Loucy (cell line): ENCODE data around the gene MAP1S.
"Not testable (repeated sequence)": the region's sequence is repeated elsewhere in the genome, so short reads cannot be mapped to it uniquely, and the experiment has no call there.

ENCODE experiments used
- H2AFZ ChIP-seq: fragments of 200-600 bp; sonication (generic); 2 replicates; pipeline ENCODE4 v1.6.0; 2016; ENCODE audit warnings: antibody characterized with exemption, mild to moderate bottlenecking, low read length, moderate library complexity
- H3F3A ChIP-seq: fragments of 200-600 bp; 2 replicates; pipeline ENCODE4 v1.6.0; 2016; ENCODE audit warnings: antibody characterized with exemption, low read depth, mild to moderate bottlenecking
- H3K27me3 ChIP-seq: fragments of 200-600 bp; sonication (generic); 2 replicates; pipeline ENCODE4 v1.6.1; 2014; ENCODE audit warnings: low read length, mild to moderate bottlenecking; ENCODE audit not compliant: insufficient read depth, poor library complexity, severe bottlenecking
- H3K36me3 ChIP-seq: fragments of 200-600 bp; sonication (generic); 2 replicates; pipeline ENCODE4 v1.6.1; 2016; ENCODE audit warnings: low read length; ENCODE audit not compliant: insufficient read depth
- H3K4me1 ChIP-seq: fragments of 200-600 bp; sonication (generic); 2 replicates; pipeline ENCODE4 v1.5.1; 2014; ENCODE audit warnings: low read length, mild to moderate bottlenecking; ENCODE audit not compliant: insufficient read depth, poor library complexity, severe bottlenecking
- H3K4me2 ChIP-seq: fragments of 200-600 bp; sonication (generic); 2 replicates; pipeline ENCODE4 v1.6.0; 2014; ENCODE audit warnings: antibody characterized with exemption, low read length, low read depth, mild to moderate bottlenecking; ENCODE audit not compliant: poor library complexity, severe bottlenecking
- H3K4me3 ChIP-seq: fragments of 200-600 bp; sonication (generic); 2 replicates; pipeline ENCODE4 v1.5.1; 2014; ENCODE audit warnings: low read length, mild to moderate bottlenecking, mixed read lengths; ENCODE audit not compliant: poor library complexity, severe bottlenecking
- H3K79me2 ChIP-seq: fragments of 200-600 bp; sonication (generic); 2 replicates; pipeline ENCODE4 v1.6.1; 2014; ENCODE audit warnings: low read length; ENCODE audit not compliant: insufficient read depth
- H3K9ac ChIP-seq: fragments of 200-600 bp; sonication (generic); 2 replicates; pipeline ENCODE4 v1.6.0; 2014; ENCODE audit warnings: mild to moderate bottlenecking, low read depth, low read length, moderate library complexity; ENCODE audit not compliant: poor library complexity, severe bottlenecking
- H3K9me2 ChIP-seq: fragments of 200-600 bp; sonication (generic); replicated peaks from 2 replicates; pipeline ENCODE4 v1.6.1; 2016; ENCODE audit warnings: low read depth, low read length, mixed read lengths
- H3K9me3 ChIP-seq: fragments of 200-600 bp; sonication (generic); 2 replicates; pipeline ENCODE4 v1.6.1; 2014; ENCODE audit warnings: mild to moderate bottlenecking, antibody characterized with exemption, low read length, low read depth; ENCODE audit not compliant: insufficient read depth
- H4K20me1 ChIP-seq: fragments of 200-600 bp; sonication (generic); 2 replicates; pipeline ENCODE4 v1.6.0; 2014; ENCODE audit warnings: antibody characterized with exemption, low read length, mild to moderate bottlenecking; ENCODE audit not compliant: insufficient read depth, poor library complexity, severe bottlenecking
- CTCF ChIP-seq: fragments of 200-600 bp; sonication (generic); conservative IDR thresholded peaks from 2 replicates; pipeline ENCODE4 v1.5.1; 2014; ENCODE audit warnings: mild to moderate bottlenecking, antibody characterized with exemption, low read length
- EZH2phosphoT487 ChIP-seq: fragments of 200-600 bp; IDR thresholded peaks from 2 replicates; pipeline ENCODE4 v1.6.1; 2018; ENCODE audit warnings: antibody characterized with exemption, mild to moderate bottlenecking, moderate library complexity, borderline replicate concordance

MAP1S gene

GRCh38 chr19:17778968-17779929, 60.0 kb downstream of the MAP1S start:
- Histone ChIP-seq H3K4me2 (no peak overlapping the region), H3K4me3 (no peak overlapping the region), H3K9ac (no peak overlapping the region), H3K79me2 (no peaks in the 10 kb centered on the region), H3F3A (no peaks in the 10 kb centered on the region), H3K36me3 (peaks cover 26% of the 10 kb centered on the region; the same call in 1 of the 2 replicates), H3K9me2 (no peaks in the 10 kb centered on the region), H3K9me3 (no peaks in the 10 kb centered on the region), H2AFZ (no peak overlapping the region), H4K20me1 (no peaks in the 10 kb centered on the region), H3K4me1 (no peaks in the 10 kb centered on the region), H3K27me3 (no peaks in the 10 kb centered on the region)
- no peak for TF ChIP-seq EZH2phosphoT487
- TF ChIP-seq CTCF: no peak

- H3K79me2 ChIP-seq: no peaks in the 10 kb centered on the region
- TF ChIP-seq CTCF (no peak), EZH2phosphoT487 (no peak)
- no peaks in the 10 kb centered on the region for H3K4me1 ChIP-seq
- no peak overlapping the region for H3K4me2 ChIP-seq
- no peaks in the 10 kb centered on the region for H3K27me3 ChIP-seq
- no peaks in the 10 kb centered on the region for H3K9me2 ChIP-seq
- H3K9me3 ChIP-seq: no peaks in the 10 kb centered on the region
- H3K4me3 ChIP-seq: no peak overlapping the region
- H3K36me3 ChIP-seq: peaks cover 17% of the 10 kb centered on the region; the same call in 1 of the 2 replicates
- no peaks in the 10 kb centered on the region for H3F3A ChIP-seq
- H4K20me1 ChIP-seq: no peaks in the 10 kb centered on the region
- H3K9ac ChIP-seq: no peak overlapping the region
- no peak overlapping the region for H2AFZ ChIP-seq
These were observed 61.5 kb downstream of the MAP1S start for GRCh38 chr19:17780781-17781180.

- not testable (repeated sequence) for H3K4me2 ChIP-seq, H4K20me1 ChIP-seq, H3K4me3 ChIP-seq, H3K4me1 ChIP-seq, H3K27me3 ChIP-seq, H3K79me2 ChIP-seq, H2AFZ ChIP-seq, H3K9me3 ChIP-seq, H3K9me2 ChIP-seq, H3F3A ChIP-seq, H3K9ac ChIP-seq, H3K36me3 ChIP-seq
These were observed 64.4 kb downstream of the MAP1S start for GRCh38 chr19:17783721-17784120.
